ENCODE measurements around the gene GRIK5. TPM values are rescaled to one million over a fixed set of nuclear protein-coding genes. Genes with fewer than 3 reads are reported as not detected.
A peak's percentile ranks its signal among the peaks of the same experiment; 100 is the strongest.

GRIK5 gene
- total RNA-seq, 1 donor from 2014 or later: 0.25 TPM

GRCh38 chr19:41958367-41959055, 111.5 kb downstream of the GRIK5 start:
- ATAC-seq (peak; percentile 88), DNase-seq (ENCODE audit: low spot score) (peak; percentile 89)

- DNase-seq (ENCODE audit: low spot score) (peak; percentile 72), ATAC-seq (peak; percentile 82)
These were observed 112.1 kb downstream of the GRIK5 start for GRCh38 chr19:41957838-41958366.

- DNase-seq (ENCODE audit: low spot score) (no peak), ATAC-seq (no peak)
These were observed 112.7 kb downstream of the GRIK5 start for GRCh38 chr19:41957161-41957837.

GRCh38 chr19:41956621-41957020, 113.4 kb downstream of the GRIK5 start:
- DNase-seq (ENCODE audit: low spot score): no peak
- ATAC-seq: no peak

GRCh38 chr19:41955521-41955920, 114.5 kb downstream of the GRIK5 start:
- no peak for ATAC-seq
- DNase-seq (ENCODE audit: low spot score): no peak

GRCh38 chr19:41951686-41952172, 118.3 kb downstream of the GRIK5 start:
- ATAC-seq (peak; percentile 96), DNase-seq (ENCODE audit: low spot score) (peak; percentile 70)

Other genes with a start within 250 kb of the GRIK5 start
- gene LYPD4, start 225.5 kb downstream of the GRIK5 start, total RNA-seq: not detected
- not detected for gene DMRTC2, start 225.2 kb downstream of the GRIK5 start, total RNA-seq
- 519 TPM for gene RPS19, start 210.0 kb downstream of the GRIK5 start, total RNA-seq
- 0.55 TPM for gene CD79A, start 192.9 kb downstream of the GRIK5 start, total RNA-seq
- gene ARHGEF1, start 187.0 kb downstream of the GRIK5 start, total RNA-seq: 37.4 TPM
- not detected for gene ERFL, start 141.8 kb downstream of the GRIK5 start, total RNA-seq
- gene RABAC1, start 110.9 kb downstream of the GRIK5 start, total RNA-seq: 106 TPM
- gene ATP1A3, start 76.0 kb downstream of the GRIK5 start, total RNA-seq: 0.10 TPM
- 5.4 TPM for gene ZNF574, start 6.0 kb upstream of the GRIK5 start, total RNA-seq
- 0.83 TPM for gene POU2F2, start 62.2 kb upstream of the GRIK5 start, total RNA-seq
- 15.0 TPM for gene DEDD2, start 147.5 kb upstream of the GRIK5 start, total RNA-seq
- gene ZNF526, start 150.1 kb upstream of the GRIK5 start, total RNA-seq: 5.3 TPM
- 15.1 TPM for gene GSK3A, start 172.4 kb upstream of the GRIK5 start, total RNA-seq
- gene ERF, start 184.9 kb upstream of the GRIK5 start, total RNA-seq: 35.9 TPM
- 25.2 TPM for gene CIC, start 199.0 kb upstream of the GRIK5 start, total RNA-seq
- gene PRR19, start 231.9 kb upstream of the GRIK5 start, total RNA-seq: 0.65 TPM
- gene PAFAH1B3, start 232.4 kb upstream of the GRIK5 start, total RNA-seq: 2.2 TPM
- gene TMEM145, start 243.1 kb upstream of the GRIK5 start, total RNA-seq: not detected

Measured in left lobe of liver (tissue), 2 donors.